Uterus (tissue), 2 donors: ENCODE results near the gene CST5.
"Not testable (repeated sequence)": the region's sequence is repeated elsewhere in the genome, so short reads cannot be mapped to it uniquely, and the experiment has no call there.

Experiments used
- CTCF ChIP-seq, 4 experiments: fragments of 200-600 bp in 2 of 4; fragments of 450-650 bp in 2 of 4; sonication (generic) in 2 of 4; IDR thresholded peaks; one replicate each; pipeline ENCODE4 v1.5.1; 2016 to 2019; ENCODE audit warnings: antibody characterized with exemption in 4 of 4, mild to moderate bottlenecking in 2 of 4, moderate library complexity in 1 of 4
- POLR2A ChIP-seq, 2 donors: fragments of 450-650 bp; IDR thresholded peaks; one replicate each; pipeline ENCODE4 v1.6.1; 2016; ENCODE audit warnings: antibody characterized with exemption in 2 of 2, mild to moderate bottlenecking in 1 of 2, moderate library complexity in 1 of 2

GRCh38 chr20:23860771-23861170 lies 18.8 kb downstream of the CST5 start:
- not testable (repeated sequence) for TF ChIP-seq CTCF, POLR2A (IDR thresholded peaks at IDR 0.05)
